Coronary artery (tissue), 2 donors: ENCODE measurements around the gene ANTKMT.

Experiments used
- DNase-seq: peaks from one replicate; pipeline ENCODE4 v3.0.0-alpha.2; 2017; ENCODE audit warnings: low spot score
- H3K27ac ChIP-seq, 2 donors: fragments of 200-600 bp; sonication (generic); one replicate each; pipeline ENCODE4 v1.5.1; 2016 to 2019
- H3K4me3 ChIP-seq: fragments of 200-600 bp; sonication (generic); 2 replicates; pipeline ENCODE4 v1.5.1; 2016; ENCODE audit warnings: mild to moderate bottlenecking, moderate library complexity
- TF ChIP-seq, protein P1 (sequence below): fragments of 200-600 bp; sonication (generic); IDR thresholded peaks from one replicate; pipeline ENCODE4 v1.5.1; 2019; ENCODE audit warnings: antibody characterized with exemption

The ANTKMT gene

DNA sequence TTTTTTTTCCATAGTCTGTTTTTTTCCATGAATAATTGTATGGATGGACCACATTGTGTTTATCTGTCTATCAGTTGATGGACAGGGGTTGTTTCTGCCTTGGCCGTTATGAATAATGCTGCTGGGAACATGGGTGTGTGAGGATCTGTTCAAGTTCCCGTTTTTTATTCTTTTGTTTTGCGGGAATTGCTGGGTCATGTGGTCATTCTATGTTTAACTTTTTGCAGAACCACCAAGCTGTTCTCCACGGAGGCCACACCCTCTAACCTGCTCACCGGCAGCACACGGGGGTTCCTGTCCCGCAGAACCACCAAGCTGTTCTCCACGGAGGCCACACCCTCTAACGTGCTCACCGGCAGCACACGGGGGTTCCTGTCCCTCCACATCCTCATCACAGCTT, 33.7 kb downstream of the ANTKMT start:
- Histone ChIP-seq H3K4me3 (no peak overlapping the region), H3K27ac (no peak overlapping the region)
- TF ChIP-seq, protein P1, sequence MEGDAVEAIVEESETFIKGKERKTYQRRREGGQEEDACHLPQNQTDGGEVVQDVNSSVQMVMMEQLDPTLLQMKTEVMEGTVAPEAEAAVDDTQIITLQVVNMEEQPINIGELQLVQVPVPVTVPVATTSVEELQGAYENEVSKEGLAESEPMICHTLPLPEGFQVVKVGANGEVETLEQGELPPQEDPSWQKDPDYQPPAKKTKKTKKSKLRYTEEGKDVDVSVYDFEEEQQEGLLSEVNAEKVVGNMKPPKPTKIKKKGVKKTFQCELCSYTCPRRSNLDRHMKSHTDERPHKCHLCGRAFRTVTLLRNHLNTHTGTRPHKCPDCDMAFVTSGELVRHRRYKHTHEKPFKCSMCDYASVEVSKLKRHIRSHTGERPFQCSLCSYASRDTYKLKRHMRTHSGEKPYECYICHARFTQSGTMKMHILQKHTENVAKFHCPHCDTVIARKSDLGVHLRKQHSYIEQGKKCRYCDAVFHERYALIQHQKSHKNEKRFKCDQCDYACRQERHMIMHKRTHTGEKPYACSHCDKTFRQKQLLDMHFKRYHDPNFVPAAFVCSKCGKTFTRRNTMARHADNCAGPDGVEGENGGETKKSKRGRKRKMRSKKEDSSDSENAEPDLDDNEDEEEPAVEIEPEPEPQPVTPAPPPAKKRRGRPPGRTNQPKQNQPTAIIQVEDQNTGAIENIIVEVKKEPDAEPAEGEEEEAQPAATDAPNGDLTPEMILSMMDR = no peak
- no peak for DNase-seq

DNA sequence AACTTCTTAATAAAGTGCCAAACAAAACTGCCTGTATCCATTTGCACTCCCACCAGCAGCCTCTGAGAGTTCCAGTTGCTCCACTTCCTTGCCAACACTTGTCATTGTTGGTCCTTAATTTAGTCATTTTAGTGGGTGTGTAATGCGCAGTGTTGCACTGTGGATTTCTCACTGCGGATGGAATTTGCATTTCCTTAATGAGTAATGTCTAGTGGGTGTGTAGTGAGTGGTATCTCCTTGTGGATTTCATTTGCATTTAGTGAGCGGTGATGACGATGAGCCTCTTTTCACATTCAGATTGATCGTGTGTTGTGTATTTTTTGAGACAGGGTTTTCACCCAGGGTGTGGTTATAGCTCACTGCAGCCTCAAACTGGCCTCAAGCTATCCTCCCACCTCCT, 35.5 kb downstream of the ANTKMT start:
- Histone ChIP-seq H3K27ac (no peak overlapping the region), H3K4me3 (no peak overlapping the region)
- TF ChIP-seq, protein P1 = no peak
- no peak for DNase-seq

DNA sequence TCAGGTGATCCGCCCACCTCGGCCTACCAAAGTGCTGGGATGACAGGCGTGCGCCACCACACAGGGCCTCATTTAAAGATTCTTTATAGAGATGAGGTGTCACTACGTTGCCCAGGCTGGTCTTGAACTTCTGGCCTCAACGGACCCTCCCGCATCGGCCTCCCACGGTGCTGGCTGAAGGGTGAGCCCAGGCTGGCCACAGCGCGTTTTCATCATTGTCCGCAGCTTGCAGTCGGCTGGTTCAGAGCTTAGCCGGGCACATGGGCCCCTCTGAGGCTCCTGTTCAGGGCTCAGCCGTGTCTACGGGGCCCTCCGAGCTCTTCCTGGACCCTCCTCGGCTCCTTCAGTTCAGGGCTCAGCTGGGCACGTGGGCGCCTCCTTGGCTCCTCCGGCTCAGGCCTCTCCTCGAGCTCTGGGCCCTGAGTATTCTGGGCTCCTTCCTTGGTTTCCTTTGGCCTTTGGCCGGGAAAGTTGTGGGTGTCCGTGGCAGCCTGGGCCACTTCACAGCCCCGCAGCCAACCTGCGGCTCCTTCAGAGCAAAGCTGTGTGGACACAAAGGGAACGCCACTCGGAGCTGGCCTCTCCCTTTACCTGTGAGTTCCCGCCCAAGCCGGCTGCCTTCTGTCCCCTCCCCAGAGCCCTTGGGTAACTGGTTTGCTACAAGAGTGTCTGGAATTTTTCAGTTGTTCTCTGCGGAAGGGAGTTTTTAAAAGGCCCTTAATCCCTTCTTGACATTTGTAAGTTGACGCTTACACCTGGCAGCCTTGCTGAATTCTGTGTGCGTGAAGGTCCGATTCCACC, 38.4 kb downstream of the ANTKMT start:
- Histone ChIP-seq H3K27ac (no peak overlapping the region), H3K4me3 (no peak overlapping the region)
- no peak for DNase-seq
- TF ChIP-seq, protein P1 = no peak

DNA sequence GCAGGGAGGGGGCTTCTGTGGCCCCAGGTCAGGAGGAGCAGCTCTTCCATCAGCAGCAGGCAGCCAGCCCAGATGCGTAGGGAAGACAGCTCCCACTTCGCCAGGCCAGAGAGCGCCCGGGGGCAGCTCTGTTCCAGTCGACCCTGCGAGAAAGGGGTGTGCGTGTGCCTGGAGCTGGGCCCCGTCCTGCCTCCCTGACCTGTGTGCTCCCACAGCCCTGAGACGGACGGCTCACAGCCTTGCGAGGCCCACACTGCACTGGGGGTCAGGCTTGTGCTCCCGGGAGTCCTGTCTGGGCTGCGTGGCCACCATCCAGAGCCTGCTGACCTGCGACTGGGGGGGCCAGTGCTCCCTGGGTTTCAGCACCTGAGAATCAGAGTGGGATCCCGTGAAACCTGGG, 39.1 kb downstream of the ANTKMT start:
- Histone ChIP-seq H3K4me3 (no peak overlapping the region), H3K27ac (no peak overlapping the region)
- TF ChIP-seq, protein P1 = no peak
- DNase-seq = no peak

DNA sequence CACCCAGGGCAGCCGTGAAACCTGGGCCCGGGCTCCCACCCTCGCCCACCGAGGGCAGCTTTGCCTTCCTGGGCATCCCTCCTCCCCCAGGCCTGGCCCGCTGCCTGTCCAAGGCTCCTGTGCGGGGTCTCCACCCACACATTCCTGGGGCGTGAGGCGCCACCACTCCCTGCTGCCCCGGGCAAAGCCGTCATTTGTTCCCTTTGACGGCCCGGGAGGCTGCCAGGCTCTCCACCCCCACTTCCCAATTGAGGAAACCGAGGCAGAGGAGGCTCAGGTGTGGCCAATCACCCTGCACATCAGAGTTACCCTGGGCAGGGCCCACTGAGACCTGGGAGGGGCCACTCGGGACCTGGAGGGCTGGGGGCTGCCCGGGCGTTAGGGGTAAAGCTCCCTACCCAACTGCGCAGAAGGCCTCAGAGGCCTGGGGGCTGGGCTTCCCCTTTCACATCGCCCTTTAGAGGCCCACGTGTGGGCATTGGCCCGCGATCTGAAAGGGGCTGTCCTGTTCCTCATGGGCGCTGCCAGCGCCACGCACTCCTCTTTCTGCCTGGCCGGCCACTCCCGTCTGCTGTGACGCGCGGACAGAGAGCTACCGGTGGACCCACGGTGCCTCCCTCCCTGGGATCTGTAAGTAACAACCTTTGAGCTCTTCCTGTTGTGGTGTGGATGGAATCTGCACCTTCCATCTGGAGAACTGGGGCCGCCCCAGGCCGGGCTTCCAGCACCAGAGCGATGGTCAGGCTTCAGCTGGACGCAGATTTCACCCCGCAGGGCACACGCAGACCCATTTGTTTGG, 39.8 kb downstream of the ANTKMT start, which contains the start of gene MSLN:
Gene MSLN, plus strand, starts transcription at position 190 of the 799 bp plus-strand sequence. CDS start 1,947 bp downstream, outside the sequence.
- no peak within 1 kb of the TSS for H3K4me3 ChIP-seq
- H3K27ac ChIP-seq = no peak within 1 kb of the TSS
- DNase-seq = no peak
- TF ChIP-seq, protein P1 = no peak

DNA sequence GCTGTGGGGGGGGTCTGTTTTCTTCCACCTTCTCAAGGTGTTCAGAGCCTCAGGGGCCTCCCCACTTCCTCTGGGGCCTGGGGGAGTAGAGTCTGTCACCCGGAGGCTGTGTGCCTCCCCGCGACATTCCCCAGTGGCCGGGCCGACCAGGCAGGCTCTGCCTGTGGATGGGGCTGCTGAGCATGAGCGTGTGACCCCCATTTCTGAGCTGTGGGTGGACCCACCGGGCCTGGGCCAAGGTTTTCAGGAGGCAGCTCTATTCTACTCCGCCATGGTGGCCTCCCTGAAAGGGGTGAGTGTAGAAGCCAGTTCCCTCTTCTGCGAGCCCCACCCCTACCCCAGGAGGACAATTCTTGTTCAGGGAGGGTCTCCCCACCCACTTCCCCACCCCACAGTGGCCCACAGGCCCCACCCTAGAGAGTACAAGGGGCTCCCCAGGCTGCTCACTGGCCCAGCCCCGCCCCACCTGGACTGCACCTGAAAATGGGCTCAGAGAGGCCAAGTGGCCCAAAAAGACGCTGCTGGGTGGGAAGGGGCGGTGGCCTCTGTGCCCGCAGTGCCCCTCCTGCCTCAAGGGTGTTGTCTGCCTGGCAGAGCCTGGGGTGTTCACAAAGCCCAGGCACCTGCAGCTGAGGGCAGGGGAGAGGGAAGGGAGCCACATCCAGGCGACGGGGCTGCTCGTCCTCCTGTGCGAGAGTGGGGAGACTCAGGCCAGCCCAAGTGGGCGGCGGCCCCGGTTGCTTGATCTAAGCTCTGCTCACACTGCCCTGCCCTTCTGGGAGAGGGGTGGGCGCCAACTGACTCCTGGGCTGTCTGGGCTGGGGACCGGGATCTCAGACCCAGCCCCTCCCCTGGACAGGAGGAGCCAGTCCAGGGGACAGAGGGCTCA, 40.9 kb downstream of the ANTKMT start:
- Histone ChIP-seq H3K4me3 (no peak overlapping the region), H3K27ac (no peak overlapping the region)
- DNase-seq = no peak
- TF ChIP-seq, protein P1 = no peak
